ENCODE data around the gene FNIP2. TPM values are rescaled to one million over a fixed set of nuclear protein-coding genes. Genes with fewer than 3 reads are reported as not detected.

Gene FNIP2
- total and polyA plus RNA-seq, 2 donors (not counting 1 experiment from before 2014, with no cell fraction given): 16.9 to 36.8 TPM

- H4K20me1 ChIP-seq (ENCODE audit: control insufficient read depth, extremely low read depth, insufficient read depth, low read length): no peaks in the 10 kb centered on the region
- H3K36me3 ChIP-seq (ENCODE audit: control insufficient read depth, insufficient read depth, low read length): no peaks in the 10 kb centered on the region
- H3K27ac ChIP-seq (ENCODE audit: insufficient read depth, low read length): no peak overlapping the region
- no peaks in the 10 kb centered on the region for H3K27me3 ChIP-seq (ENCODE audit: control insufficient read depth, insufficient read depth, low read length)
- H3K4me3 ChIP-seq (replicated peaks in 1 of 4; ENCODE audit: control extremely low read depth in 1 of 4, insufficient read depth in 1 of 4, low read depth in 3 of 4, low read length in 4 of 4): no peak overlapping the region
- TF ChIP-seq, protein P1, sequence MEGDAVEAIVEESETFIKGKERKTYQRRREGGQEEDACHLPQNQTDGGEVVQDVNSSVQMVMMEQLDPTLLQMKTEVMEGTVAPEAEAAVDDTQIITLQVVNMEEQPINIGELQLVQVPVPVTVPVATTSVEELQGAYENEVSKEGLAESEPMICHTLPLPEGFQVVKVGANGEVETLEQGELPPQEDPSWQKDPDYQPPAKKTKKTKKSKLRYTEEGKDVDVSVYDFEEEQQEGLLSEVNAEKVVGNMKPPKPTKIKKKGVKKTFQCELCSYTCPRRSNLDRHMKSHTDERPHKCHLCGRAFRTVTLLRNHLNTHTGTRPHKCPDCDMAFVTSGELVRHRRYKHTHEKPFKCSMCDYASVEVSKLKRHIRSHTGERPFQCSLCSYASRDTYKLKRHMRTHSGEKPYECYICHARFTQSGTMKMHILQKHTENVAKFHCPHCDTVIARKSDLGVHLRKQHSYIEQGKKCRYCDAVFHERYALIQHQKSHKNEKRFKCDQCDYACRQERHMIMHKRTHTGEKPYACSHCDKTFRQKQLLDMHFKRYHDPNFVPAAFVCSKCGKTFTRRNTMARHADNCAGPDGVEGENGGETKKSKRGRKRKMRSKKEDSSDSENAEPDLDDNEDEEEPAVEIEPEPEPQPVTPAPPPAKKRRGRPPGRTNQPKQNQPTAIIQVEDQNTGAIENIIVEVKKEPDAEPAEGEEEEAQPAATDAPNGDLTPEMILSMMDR (conservative IDR thresholded peaks at IDR 0.05 in 1 of 2, IDR thresholded peaks at IDR 0.05 in 1 of 2; ENCODE audit: low read depth in 1 of 2, low read length in 2 of 2): no peak
- no peak for TF ChIP-seq EZH2 (IDR thresholded peaks at IDR 0.05; ENCODE audit: low read length, missing control alignments)
- no peaks in the 10 kb centered on the region for H3K9me3 ChIP-seq (ENCODE audit: control insufficient read depth, insufficient read depth, low read depth, low read length)
- H3K79me2 ChIP-seq (ENCODE audit: control insufficient read depth, insufficient read depth, low read length): no peaks in the 10 kb centered on the region
- no peak overlapping the region for H3K4me2 ChIP-seq (ENCODE audit: extremely low read depth, insufficient read depth, low read length)
- DNase-seq (ENCODE audit: low read depth in 2 of 2): peak; percentile 21 to 89
- H3K9ac ChIP-seq (ENCODE audit: insufficient read depth, low read length): no peak overlapping the region
- H2AFZ ChIP-seq (ENCODE audit: low read length): no peak overlapping the region
- H3K4me1 ChIP-seq (ENCODE audit: control insufficient read depth, extremely low read depth, insufficient read depth, low read length): peaks cover 7% of the 10 kb centered on the region
These were observed 55.8 kb downstream of the FNIP2 start for GRCh38 chr4:158824425-158825274.

DNA sequence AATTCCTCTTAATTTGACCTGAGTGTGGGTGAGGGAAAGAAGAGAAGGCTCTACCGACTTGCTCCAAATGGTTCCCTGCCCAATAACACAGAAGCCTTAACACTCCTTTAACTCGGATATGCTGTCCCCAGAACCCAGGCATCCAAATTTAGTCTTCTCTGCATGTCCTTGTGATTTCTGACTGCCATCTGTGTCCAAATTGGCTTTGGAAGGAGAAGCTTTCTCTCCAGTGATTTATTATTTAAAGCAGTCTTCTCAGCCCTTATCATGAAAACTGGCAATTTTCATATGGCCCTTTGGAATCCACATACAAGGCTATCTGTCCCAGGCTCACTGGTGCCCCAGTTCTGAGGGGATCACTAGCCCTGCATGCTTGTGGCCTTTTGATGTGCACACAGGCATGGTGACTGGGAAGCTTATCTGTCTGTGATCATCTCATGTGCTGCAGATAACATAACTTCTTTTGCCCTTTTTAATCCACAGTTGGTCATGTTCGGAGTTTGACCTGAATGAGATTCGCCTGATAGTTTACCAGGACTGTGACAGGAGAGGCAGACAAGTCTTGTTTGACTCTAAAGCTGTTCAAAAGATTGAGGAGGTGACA lies 56.7 kb downstream of the FNIP2 start:
- Histone ChIP-seq H3K27me3 (ENCODE audit: control insufficient read depth, insufficient read depth, low read length) (no peaks in the 10 kb centered on the region), H3K9ac (ENCODE audit: insufficient read depth, low read length) (no peak overlapping the region), H3K4me2 (ENCODE audit: extremely low read depth, insufficient read depth, low read length) (no peak overlapping the region), H3K4me1 (ENCODE audit: control insufficient read depth, extremely low read depth, insufficient read depth, low read length) (peaks cover 7% of the 10 kb centered on the region), H3K36me3 (ENCODE audit: control insufficient read depth, insufficient read depth, low read length) (no peaks in the 10 kb centered on the region), H4K20me1 (ENCODE audit: control insufficient read depth, extremely low read depth, insufficient read depth, low read length) (no peaks in the 10 kb centered on the region), H3K79me2 (ENCODE audit: control insufficient read depth, insufficient read depth, low read length) (no peaks in the 10 kb centered on the region), H3K9me3 (ENCODE audit: control insufficient read depth, insufficient read depth, low read depth, low read length) (no peaks in the 10 kb centered on the region), H3K4me3 (replicated peaks in 1 of 4; ENCODE audit: control extremely low read depth in 1 of 4, insufficient read depth in 1 of 4, low read depth in 3 of 4, low read length in 4 of 4) (no peak overlapping the region), H3K27ac (ENCODE audit: insufficient read depth, low read length) (no peak overlapping the region), H2AFZ (ENCODE audit: low read length) (no peak overlapping the region)
- DNase-seq (ENCODE audit: low read depth in 2 of 2): no peak
- no peak for TF ChIP-seq EZH2 (IDR thresholded peaks at IDR 0.05; ENCODE audit: low read length, missing control alignments)
- TF ChIP-seq, protein P1 (conservative IDR thresholded peaks at IDR 0.05 in 1 of 2, IDR thresholded peaks at IDR 0.05 in 1 of 2; ENCODE audit: low read depth in 1 of 2, low read length in 2 of 2): no peak

DNA sequence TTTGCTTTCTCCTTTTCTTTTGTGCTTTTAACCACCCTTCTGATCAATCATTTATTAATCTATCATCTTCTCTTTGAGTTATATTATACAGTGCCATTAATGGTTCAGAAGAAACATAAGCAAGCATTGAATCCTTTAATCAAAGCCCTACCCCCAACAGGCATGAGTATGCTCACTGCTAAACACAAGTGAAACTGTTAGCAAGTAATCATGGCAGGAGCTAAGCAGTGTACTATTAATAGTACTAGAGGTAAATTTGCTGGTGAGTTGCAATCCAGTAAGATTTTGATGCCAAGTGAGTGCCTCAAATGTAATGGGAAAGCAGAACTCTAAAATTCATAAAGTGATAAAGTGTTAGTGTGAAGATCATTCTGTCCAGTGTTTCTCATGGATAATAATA lies 57.2 kb downstream of the FNIP2 start:
- Histone ChIP-seq H3K27me3 (ENCODE audit: control insufficient read depth, insufficient read depth, low read length) (no peaks in the 10 kb centered on the region), H3K9ac (ENCODE audit: insufficient read depth, low read length) (no peak overlapping the region), H3K79me2 (ENCODE audit: control insufficient read depth, insufficient read depth, low read length) (no peaks in the 10 kb centered on the region), H3K4me3 (replicated peaks in 1 of 4; ENCODE audit: control extremely low read depth in 1 of 4, insufficient read depth in 1 of 4, low read depth in 3 of 4, low read length in 4 of 4) (no peak overlapping the region), H3K36me3 (ENCODE audit: control insufficient read depth, insufficient read depth, low read length) (no peaks in the 10 kb centered on the region), H2AFZ (ENCODE audit: low read length) (no peak overlapping the region), H3K9me3 (ENCODE audit: control insufficient read depth, insufficient read depth, low read depth, low read length) (no peaks in the 10 kb centered on the region), H3K27ac (ENCODE audit: insufficient read depth, low read length) (no peak overlapping the region), H3K4me1 (ENCODE audit: control insufficient read depth, extremely low read depth, insufficient read depth, low read length) (peaks cover 7% of the 10 kb centered on the region), H4K20me1 (ENCODE audit: control insufficient read depth, extremely low read depth, insufficient read depth, low read length) (no peaks in the 10 kb centered on the region), H3K4me2 (ENCODE audit: extremely low read depth, insufficient read depth, low read length) (no peak overlapping the region)
- peak in 1 of 2 donors; percentile 50 for DNase-seq (ENCODE audit: low read depth in 2 of 2)
- TF ChIP-seq EZH2 (IDR thresholded peaks at IDR 0.05; ENCODE audit: low read length, missing control alignments): no peak
- TF ChIP-seq, protein P1 (conservative IDR thresholded peaks at IDR 0.05 in 1 of 2, IDR thresholded peaks at IDR 0.05 in 1 of 2; ENCODE audit: low read depth in 1 of 2, low read length in 2 of 2): no peak
